Measurements from ENCODE around the gene ZBTB18.

DNA sequence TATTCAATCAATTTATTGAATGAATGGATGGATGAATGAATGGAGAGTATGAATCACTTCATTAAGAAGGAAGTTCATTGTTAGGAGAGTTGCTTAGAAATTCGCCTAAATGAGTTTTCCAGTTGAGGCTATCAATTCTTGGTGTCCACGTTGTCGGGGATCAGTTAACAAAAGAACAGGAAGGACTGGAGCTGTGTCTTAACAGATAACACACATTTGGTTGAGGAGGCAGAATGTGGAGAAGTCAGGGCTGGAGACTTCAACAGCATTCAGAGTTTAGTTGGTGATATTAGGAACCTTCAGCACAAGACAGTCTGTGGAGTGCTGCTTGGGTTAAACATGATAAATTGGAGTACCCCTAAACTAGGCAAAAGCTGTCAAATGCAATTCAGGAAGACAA lies 33.7 kb downstream of the ZBTB18 start:
- TF ChIP-seq CTCF (IDR thresholded peaks at IDR 0.05 in 2 of 3, conservative IDR thresholded peaks at IDR 0.05 in 1 of 3; ENCODE audit: borderline replicate concordance in 1 of 3, insufficient read depth in 1 of 3, low read depth in 2 of 3, low read length in 2 of 3) (no peak), YY1 (IDR thresholded peaks at IDR 0.05; ENCODE audit: extremely low read depth, insufficient replicate concordance, low read depth, low read length) (no peak)
- TF ChIP-seq, protein P1, sequence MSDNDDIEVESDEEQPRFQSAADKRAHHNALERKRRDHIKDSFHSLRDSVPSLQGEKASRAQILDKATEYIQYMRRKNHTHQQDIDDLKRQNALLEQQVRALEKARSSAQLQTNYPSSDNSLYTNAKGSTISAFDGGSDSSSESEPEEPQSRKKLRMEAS (IDR thresholded peaks at IDR 0.05): no peak

Measured in HCT116 (cell line).